HG03108 (cell line): ENCODE results near the gene PRKCQ.

ENCODE experiments used
- ATAC-seq: cut with Tn5 transposase; IDR thresholded peaks from one replicate; pipeline ENCODE4 v1.9.1; 2021; ENCODE audit warnings: moderate library complexity; ENCODE audit not compliant: unreplicated experiment

The PRKCQ gene

GRCh38 chr10:6409971-6410643 is 170.0 kb downstream of the PRKCQ start:
- no peak for ATAC-seq

- ATAC-seq, result no peak
Observed at GRCh38 chr10:6408799-6409198, 171.3 kb downstream of the PRKCQ start.

- no peak for ATAC-seq
Observed at GRCh38 chr10:6407034-6407721, 172.9 kb downstream of the PRKCQ start.

GRCh38 chr10:6406220-6407033 is 173.6 kb downstream of the PRKCQ start:
- ATAC-seq, result no peak

GRCh38 chr10:6405713-6406112 is 174.4 kb downstream of the PRKCQ start:
- ATAC-seq, result no peak

GRCh38 chr10:6404127-6405072 is 175.7 kb downstream of the PRKCQ start:
- no peak for ATAC-seq

GRCh38 chr10:6402960-6403359 is 177.1 kb downstream of the PRKCQ start:
- no peak for ATAC-seq

GRCh38 chr10:6402349-6402709 is 177.7 kb downstream of the PRKCQ start:
- ATAC-seq, result no peak

- peak; percentile 89 for ATAC-seq
Observed at GRCh38 chr10:6401558-6402348, 178.3 kb downstream of the PRKCQ start.

GRCh38 chr10:6400821-6401465 is 179.1 kb downstream of the PRKCQ start:
- no peak for ATAC-seq

- ATAC-seq, result no peak
Observed at GRCh38 chr10:6400331-6400730, 179.7 kb downstream of the PRKCQ start.

GRCh38 chr10:6399879-6400278 is 180.2 kb downstream of the PRKCQ start:
- no peak for ATAC-seq

GRCh38 chr10:6399231-6399741 is 180.8 kb downstream of the PRKCQ start:
- no peak for ATAC-seq

- ATAC-seq, result no peak
Observed at GRCh38 chr10:6398399-6398798, 181.7 kb downstream of the PRKCQ start.

GRCh38 chr10:6396652-6397051 is 183.4 kb downstream of the PRKCQ start:
- no peak for ATAC-seq

GRCh38 chr10:6396226-6396625 is 183.8 kb downstream of the PRKCQ start:
- ATAC-seq, result no peak

- no peak for ATAC-seq
Observed at GRCh38 chr10:6395606-6396005, 184.5 kb downstream of the PRKCQ start.

- no peak for ATAC-seq
Observed at GRCh38 chr10:6394084-6394483, 186.0 kb downstream of the PRKCQ start.

- no peak for ATAC-seq
Observed at GRCh38 chr10:6393168-6393567, 186.9 kb downstream of the PRKCQ start.
